8988T (cell line): ENCODE results near the gene LRRN4CL.
"Not testable (repeated sequence)": the region's sequence is repeated elsewhere in the genome, so short reads cannot be mapped to it uniquely, and the experiment has no call there.

Experiments used
- DNase-seq: peaks from one replicate; pipeline ENCODE4 v3.0.0; 2011

The LRRN4CL gene

DNA sequence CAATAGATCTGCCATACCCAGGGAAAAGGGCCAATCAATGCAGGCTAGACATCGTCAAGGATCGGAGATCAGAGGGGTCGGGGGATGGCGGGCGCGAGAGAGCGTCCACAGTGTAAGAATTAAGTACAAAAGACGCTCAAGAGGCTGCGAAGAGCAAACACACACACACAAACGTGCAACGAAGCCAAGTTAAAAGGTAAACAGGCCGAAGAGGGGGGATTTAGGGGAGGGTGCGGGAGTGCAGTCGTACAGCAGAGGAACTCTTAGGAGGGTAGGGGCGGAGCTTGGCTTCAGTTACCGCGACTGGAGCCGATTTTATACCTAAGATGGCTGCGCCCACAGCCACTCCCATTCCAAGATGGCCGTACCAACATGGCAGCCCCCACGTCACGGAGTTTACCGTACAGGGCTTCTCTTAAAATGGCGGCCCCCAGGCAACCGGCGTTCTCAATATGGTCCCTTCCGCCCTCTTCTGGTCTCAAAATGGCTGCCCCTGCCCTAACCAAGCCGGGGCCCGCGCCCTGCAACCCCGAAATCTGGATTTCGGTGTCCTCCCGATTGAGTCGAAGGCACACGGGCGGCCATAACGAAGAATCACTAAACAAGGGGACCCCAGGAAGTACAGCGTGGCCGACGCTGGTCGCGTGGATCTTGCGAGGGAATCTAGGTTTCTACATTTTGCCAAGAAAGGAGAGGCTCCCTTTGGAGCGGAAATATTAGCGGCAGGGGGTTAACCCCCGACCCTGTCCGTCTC lies 20.1 kb upstream of the LRRN4CL start:
- DNase-seq, result no peak

DNA sequence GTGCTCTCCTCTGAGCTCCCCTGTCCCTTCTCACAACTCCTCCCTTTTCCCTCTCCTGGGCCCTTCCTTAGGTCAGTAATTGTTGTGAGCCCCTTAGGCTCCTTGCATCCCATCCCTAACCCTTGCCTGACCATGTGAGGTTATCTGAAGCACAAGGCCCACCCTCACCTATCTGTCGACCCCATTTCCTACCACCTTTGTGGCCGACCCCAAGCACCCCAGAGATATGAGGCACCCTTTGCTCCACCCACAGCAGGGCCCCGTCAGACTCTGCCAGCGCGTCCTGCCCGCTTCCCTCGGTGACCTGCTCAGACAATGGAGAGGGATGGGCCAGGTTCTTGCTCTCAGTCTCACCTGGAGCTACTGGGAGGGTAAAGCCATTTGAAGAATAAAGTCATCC lies 19.5 kb upstream of the LRRN4CL start:
- no peak for DNase-seq

DNA sequence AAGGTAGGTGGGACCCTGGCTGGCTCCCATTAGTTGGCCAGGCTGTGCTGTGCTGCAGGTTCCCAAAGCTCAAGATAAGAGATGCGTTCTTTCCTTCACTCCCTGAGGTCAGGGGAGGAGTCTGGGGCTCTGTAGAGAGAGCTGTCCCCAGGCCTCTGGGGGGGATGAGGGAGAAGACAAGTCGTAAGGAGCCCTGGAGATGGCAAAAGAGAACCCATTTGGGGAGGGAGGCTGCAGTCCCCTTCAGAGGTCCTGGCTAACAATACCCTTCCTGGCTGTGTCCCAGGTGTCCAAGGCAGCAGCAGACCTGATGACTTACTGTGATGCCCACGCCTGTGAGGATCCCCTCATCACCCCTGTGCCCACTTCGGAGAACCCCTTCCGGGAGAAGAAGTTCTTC lies 19.1 kb upstream of the LRRN4CL start:
- no peak for DNase-seq

- no peak for DNase-seq
Measured at GRCh38 chr11:62707277-62707861, 18.0 kb upstream of the LRRN4CL start, which contains the start of the genes BSCL2 and GNG3. Gene BSCL2 (minus strand): TSS chr11:62707424. CDS start chr11:62707195, 229 bp downstream. Gene GNG3 (plus strand): TSS chr11:62707676. CDS start chr11:62708296, 620 bp downstream.

DNA sequence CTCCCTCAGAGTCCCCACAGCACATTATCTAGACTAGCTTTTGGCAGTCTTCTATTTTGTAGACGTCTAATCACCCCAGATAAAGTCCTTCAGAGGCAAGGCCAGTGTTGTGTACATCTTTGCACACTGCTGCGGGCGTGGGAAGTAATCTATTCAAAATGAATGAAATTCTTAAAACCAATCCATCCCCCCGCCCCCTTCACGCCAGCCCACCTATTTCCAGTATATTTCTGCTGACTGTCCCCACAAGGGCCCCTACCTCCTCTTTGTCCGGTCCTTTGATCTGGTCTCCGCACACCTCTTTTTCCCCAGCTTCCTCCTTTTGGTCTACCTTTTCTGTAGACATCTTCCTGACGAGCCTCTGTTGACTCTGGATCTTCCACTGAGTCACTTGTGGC lies 17.5 kb upstream of the LRRN4CL start:
- no peak for DNase-seq

DNA sequence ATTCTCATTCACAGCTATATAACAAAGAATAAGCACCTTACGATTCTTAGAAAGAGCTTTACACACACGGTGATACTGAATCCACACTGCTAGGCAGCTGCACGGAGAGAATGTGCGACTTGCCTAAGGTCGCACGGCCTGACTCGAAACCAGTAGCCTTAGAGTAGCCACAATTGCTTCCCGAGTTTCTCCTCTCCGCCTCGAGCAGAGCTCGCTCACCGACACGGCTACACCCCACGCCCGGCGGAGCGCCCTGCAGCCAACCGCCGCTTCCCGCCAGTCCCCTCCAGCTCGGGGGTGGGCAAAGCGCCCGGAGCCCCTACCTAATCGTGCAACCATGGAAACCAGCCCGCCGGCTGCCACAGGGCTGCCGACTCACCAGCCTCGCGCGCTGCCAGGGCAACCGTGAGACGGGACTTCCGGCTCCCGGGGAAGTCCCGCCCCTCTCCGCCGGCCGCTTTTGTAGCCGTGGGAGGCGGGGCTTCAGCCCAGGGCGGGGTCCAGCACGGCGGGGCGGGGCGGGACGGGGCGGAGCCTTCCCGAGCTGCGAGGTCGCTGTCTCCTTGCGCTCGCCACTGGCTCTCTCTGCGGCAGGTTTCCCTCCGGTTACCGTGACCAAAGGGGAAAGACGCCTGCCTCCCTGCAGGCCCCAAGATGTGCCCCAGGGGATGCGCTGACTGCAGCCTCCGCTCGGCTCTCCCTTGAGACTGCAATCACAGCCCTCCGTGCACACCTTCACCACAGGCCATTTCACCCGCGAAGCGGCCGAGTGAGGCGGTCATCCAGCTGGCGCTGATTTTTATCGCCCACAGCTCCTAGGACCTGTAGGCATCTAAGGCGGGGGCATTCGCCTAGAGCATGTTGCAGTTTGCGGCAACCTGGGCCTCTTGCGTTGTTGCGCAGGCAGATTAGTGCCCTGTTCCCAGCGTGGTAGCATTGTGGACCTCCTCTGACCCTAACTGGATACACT lies 16.8 kb upstream of the LRRN4CL start:
- DNase-seq, result peak; percentile 91

GRCh38 chr11:62705413-62705812 lies 16.1 kb upstream of the LRRN4CL start:
- no peak for DNase-seq

- not testable (repeated sequence) for DNase-seq
Measured at GRCh38 chr11:62703921-62704320, 14.6 kb upstream of the LRRN4CL start.

DNA sequence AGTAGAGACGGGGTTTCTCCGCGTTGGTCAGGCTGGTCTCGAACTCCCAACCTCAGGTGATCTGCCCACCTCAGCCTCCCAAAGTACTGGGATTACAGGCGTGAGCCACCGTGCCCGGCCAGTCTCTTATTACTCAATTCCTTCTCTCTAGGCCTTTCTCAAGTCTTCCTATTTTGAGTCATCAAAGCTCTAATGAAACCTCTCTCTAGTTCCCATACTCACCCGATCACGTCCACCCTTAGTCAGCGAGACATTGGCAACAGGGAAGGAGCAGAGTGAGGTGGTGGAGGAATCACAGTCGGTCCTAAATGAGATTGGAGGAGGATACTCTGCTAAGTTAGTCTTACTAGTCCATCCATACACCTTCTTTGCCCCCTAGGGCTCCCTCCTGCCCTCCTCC lies 12.9 kb upstream of the LRRN4CL start:
- no peak for DNase-seq

DNA sequence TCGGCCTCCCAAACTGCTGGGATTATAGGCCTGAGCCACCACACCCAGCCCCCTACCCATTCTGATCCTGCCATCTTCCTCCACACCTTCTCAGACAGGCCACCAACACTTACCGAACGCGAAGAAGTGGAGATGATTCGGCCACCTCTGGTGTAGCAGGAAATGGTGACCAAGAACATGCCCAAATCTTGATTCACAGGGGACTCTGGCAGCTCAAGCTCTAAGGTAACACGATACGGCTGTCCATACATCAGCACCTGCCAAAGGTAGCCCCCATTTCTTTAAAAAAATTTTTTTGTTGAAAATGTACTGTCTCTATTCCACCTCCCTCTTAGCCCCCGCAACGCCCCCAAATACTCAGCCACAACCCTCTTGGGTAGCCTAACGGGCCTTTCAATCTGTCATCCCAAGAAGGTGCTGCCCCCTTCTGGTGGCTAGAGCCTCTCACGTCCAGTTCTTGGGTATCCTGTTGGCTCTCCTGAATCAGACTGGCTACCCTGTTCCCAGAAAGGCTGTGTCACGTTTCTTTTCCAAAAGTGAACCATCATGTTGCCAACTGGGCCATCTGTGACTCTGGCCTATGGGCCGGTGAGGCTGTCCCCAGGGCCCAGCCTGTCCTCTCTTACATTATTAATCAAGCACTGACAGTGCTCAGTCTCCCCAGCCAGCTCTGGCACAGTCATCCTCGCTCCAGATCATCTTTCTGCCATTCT lies 5.3 kb upstream of the LRRN4CL start:
- DNase-seq, result peak; percentile 76

DNA sequence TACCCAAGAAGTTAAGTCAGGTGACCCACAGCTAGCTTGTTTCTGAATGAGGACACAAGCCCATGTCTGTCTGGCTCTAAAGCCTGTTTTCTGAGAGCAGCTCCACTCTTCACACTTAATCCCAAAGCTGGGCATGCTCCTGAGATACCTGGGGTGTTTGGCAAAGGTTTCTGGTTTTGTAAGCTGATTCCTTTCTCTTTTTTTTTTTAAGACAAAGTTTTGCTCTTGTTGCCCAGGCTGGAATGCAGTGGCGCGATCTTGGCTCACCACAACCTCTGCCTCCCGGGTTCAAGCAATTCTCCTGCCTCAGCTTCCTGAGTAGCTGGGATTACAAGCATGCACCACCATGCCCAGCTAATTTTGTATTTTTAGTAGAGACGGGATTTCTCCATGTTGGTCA lies 4.3 kb upstream of the LRRN4CL start:
- DNase-seq, result not testable (repeated sequence)

DNA sequence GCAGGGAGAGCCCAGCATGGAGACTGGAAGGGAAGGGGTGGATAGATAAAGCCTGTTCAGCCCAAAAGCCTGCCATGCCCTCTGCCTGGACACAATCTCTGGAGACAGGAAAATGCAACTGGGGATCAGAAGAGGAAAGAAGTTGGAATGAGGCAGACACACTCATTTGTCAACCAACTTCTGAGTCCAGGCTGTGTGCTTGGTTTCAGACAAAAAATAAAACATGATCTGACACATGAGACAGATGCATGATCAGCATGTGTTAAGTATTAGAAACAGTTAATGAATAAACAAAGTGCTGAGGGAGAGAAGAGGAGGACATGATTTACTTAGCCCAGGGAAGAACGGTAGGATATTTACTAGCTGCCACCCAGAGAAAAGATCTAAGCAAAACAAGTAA lies 839 bp downstream of the LRRN4CL start:
- no peak for DNase-seq

DNA sequence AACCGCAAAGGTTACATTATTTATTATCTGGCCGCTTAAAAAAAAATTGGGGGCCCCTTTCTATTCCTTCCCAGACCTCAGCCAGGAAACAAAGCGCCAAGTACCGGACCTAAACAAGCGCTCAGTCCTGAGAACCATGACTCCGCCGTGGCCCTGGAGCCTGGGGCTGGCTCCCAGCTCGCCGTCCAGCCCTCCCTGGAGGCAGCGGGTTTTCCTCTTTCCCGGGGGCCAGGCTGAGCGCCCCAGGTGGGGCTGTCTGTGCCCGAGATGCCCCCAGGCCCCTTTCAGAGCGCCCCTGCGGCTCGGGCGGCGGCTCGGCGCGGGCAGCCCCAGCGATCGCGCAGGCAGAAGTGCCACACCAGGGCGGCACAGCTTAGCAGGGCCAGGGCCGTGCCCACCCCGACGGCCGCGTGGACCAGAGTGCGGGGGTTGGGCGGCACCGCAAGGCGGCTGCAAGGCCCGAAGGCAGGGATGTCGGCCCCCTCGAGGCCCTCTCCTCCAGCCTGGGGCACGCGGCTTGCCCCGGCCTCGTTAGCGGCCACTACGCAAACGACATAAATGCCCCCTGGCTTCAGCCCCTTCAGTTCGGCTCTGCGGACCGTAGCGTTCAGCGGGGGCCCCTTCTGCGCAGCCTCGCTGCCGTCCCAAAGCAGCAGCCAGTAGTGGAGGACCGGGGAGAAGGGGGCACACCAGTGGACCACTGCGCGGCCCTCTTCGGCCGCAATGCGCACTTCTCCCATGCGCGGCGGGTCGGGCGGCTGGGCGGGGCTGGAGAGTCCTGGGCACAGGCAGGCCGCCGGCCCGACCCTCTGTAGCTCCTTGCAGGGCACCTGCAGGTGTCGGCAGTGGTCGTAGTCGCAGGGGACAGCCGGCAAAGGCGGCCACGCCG lies 1.6 kb downstream of the LRRN4CL start:
- no peak for DNase-seq

- DNase-seq, result no peak
Measured at GRCh38 chr11:62682518-62682917, 6.8 kb downstream of the LRRN4CL start.

- DNase-seq, result peak; percentile 78
Measured at GRCh38 chr11:62680825-62681240, 8.5 kb downstream of the LRRN4CL start.

DNA sequence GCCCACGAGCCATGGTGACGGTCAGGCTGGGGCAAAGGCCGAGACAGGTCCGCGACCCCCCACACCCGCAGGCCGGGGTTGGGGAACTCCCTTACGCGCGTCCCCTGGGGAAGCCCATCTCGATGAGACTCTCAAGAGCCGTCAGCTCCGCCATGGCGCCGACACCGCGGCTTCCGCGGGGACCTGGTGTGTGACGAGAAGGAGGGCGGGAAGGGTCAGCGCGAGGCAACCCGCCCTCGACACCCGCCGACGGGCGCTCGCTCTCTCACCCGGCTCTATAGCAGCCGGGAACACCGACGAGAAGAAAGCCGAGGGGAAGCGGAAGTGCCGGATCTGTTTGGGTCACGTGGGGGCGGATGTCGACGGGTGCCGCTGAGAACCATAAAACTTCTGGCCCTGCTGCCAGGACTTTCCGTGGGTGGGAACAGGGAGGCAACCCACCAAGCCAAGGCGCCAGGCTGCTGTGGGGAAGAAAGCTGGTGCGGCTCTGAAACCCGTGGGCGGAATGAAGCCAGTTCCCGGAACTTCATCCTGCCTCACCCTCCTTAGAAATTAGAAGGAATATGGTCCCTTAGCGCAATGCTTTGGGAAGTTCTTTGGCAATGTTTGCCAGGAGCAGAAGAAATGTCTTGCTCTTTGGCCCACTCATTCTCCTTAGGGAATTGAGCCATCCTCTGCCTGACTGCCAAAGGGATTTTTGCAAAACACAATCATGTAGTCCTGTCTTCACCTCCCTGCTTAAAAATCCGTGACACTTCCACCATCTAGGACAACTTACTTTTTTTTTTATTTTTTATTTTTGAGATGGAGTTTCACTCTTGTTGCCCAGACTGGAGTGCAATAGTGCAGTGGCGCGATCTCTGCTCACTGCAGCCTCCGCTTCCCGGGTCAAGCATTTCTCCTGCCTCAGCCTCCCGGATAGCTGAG lies 10.3 kb downstream of the LRRN4CL start, which contains the start of gene UBXN1:
Gene UBXN1 (minus strand): TSS at position 304 of the 927 bp plus-strand sequence. CDS start 150 bp downstream, at position 154.
- peak; percentile 90 for DNase-seq

- DNase-seq, result no peak
Measured at GRCh38 chr11:62678433-62678769, 10.9 kb downstream of the LRRN4CL start.

DNA sequence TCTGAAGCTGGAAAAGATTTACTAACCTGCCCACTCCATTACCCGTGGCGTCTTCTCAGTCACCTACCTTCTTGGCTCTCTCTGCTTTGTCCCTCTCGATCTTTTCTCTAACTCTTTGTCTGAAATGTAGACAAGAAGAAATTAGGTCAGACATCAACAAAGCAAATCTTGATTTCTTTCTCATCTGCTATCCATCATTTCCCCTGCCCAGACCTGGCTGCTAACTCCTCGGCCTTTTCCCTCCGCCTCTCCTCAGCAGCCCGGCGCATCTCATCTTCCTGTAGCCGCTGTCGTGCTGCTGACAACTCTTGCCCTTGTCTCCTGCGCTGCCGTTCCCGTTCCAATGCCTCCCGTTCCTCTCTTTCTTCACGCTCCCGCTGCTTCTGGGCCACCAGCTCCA lies 11.6 kb downstream of the LRRN4CL start:
- no peak for DNase-seq

GRCh38 chr11:62677156-62677555 lies 12.2 kb downstream of the LRRN4CL start:
- DNase-seq, result no peak

- DNase-seq, result peak; percentile 44
Measured at GRCh38 chr11:62676698-62677097, 12.6 kb downstream of the LRRN4CL start.
